ENCODE data around the gene THSD4. TPM values are rescaled to one million over a fixed set of nuclear protein-coding genes. Genes with fewer than 3 reads are reported as not detected.

The THSD4 gene
- total and polyA plus RNA-seq, 5 donors from 2014 or later, result not detected

- H3K4me3 ChIP-seq (ENCODE audit: low read depth, low read length), result no peak overlapping the region
- DNase-seq, result no peak
- H3K27ac ChIP-seq (ENCODE audit: insufficient read depth, low read length, poor library complexity, severe bottlenecking), result no peak overlapping the region
- no peaks in the 10 kb centered on the region for H3K27me3 ChIP-seq (ENCODE audit: control insufficient read depth, insufficient read depth, low read length)
- no peaks in the 10 kb centered on the region for H3K36me3 Mint-ChIP-seq
- H3K9me3 Mint-ChIP-seq, result peaks cover 0 to 2% (median 0%) of the 10 kb centered on the region in 7 donors
- ATAC-seq (ENCODE audit: low read depth in 2 of 2), result no peak
- no peaks in the 10 kb centered on the region for H3K9me3 ChIP-seq (ENCODE audit: control insufficient read depth in 2 of 2, low read length in 2 of 2)
- no peak overlapping the region for H3K27ac Mint-ChIP-seq
- H3K27me3 Mint-ChIP-seq, result no peaks in the 10 kb centered on the region
- no peaks in the 10 kb centered on the region for H3K4me1 Mint-ChIP-seq
- H3K4me1 ChIP-seq (ENCODE audit: control insufficient read depth, insufficient read depth, low read length, poor library complexity, severe bottlenecking), result no peaks in the 10 kb centered on the region
- H3K4me3 Mint-ChIP-seq, result no peak overlapping the region
- no peaks in the 10 kb centered on the region for H3K36me3 ChIP-seq (ENCODE audit: control insufficient read depth, insufficient read depth, low read length)
Observed at GRCh38 chr15:71685420-71685993, 570.2 kb downstream of the THSD4 start.

GRCh38 chr15:71686221-71687050 is 571.2 kb downstream of the THSD4 start:
- DNase-seq, result no peak
- Mint-ChIP-seq H3K27ac (no peak overlapping the region), H3K9me3 (peaks cover 0 to 6% (median 0%) of the 10 kb centered on the region in 7 donors), H3K27me3 (no peaks in the 10 kb centered on the region), H3K4me1 (no peaks in the 10 kb centered on the region), H3K4me3 (no peak overlapping the region), H3K36me3 (no peaks in the 10 kb centered on the region)
- ATAC-seq (ENCODE audit: low read depth in 2 of 2), result no peak
- no peaks in the 10 kb centered on the region for H3K9me3 ChIP-seq (ENCODE audit: control insufficient read depth in 2 of 2, low read length in 2 of 2)
- no peaks in the 10 kb centered on the region for H3K27me3 ChIP-seq (ENCODE audit: control insufficient read depth, insufficient read depth, low read length)
- H3K27ac ChIP-seq (ENCODE audit: insufficient read depth, low read length, poor library complexity, severe bottlenecking), result no peak overlapping the region
- no peaks in the 10 kb centered on the region for H3K4me1 ChIP-seq (ENCODE audit: control insufficient read depth, insufficient read depth, low read length, poor library complexity, severe bottlenecking)
- no peak overlapping the region for H3K4me3 ChIP-seq (ENCODE audit: low read depth, low read length)
- no peaks in the 10 kb centered on the region for H3K36me3 ChIP-seq (ENCODE audit: control insufficient read depth, insufficient read depth, low read length)

- Histone ChIP-seq H3K36me3 (ENCODE audit: control insufficient read depth, insufficient read depth, low read length) (no peaks in the 10 kb centered on the region), H3K9me3 (ENCODE audit: control insufficient read depth in 2 of 2, low read length in 2 of 2) (no peaks in the 10 kb centered on the region), H3K27ac (ENCODE audit: insufficient read depth, low read length, poor library complexity, severe bottlenecking) (no peak overlapping the region), H3K4me3 (ENCODE audit: low read depth, low read length) (no peak overlapping the region), H3K4me1 (ENCODE audit: control insufficient read depth, insufficient read depth, low read length, poor library complexity, severe bottlenecking) (no peaks in the 10 kb centered on the region), H3K27me3 (ENCODE audit: control insufficient read depth, insufficient read depth, low read length) (peaks cover 4% of the 10 kb centered on the region)
- no peak for ATAC-seq (ENCODE audit: low read depth in 2 of 2)
- Mint-ChIP-seq H3K9me3 (peaks cover 0 to 6% (median 0%) of the 10 kb centered on the region in 7 donors), H3K27ac (no peak overlapping the region), H3K27me3 (no peaks in the 10 kb centered on the region), H3K4me1 (no peaks in the 10 kb centered on the region), H3K4me3 (no peak overlapping the region), H3K36me3 (no peaks in the 10 kb centered on the region)
- no peak for DNase-seq
Observed at GRCh38 chr15:71687902-71688508, 572.7 kb downstream of the THSD4 start.

- Mint-ChIP-seq H3K36me3 (no peaks in the 10 kb centered on the region), H3K4me1 (no peaks in the 10 kb centered on the region), H3K27me3 (no peaks in the 10 kb centered on the region), H3K9me3 (peaks cover 0 to 6% (median 0%) of the 10 kb centered on the region in 7 donors), H3K27ac (no peak overlapping the region), H3K4me3 (no peak overlapping the region)
- Histone ChIP-seq H3K36me3 (ENCODE audit: control insufficient read depth, insufficient read depth, low read length) (no peaks in the 10 kb centered on the region), H3K4me1 (ENCODE audit: control insufficient read depth, insufficient read depth, low read length, poor library complexity, severe bottlenecking) (no peaks in the 10 kb centered on the region), H3K4me3 (ENCODE audit: low read depth, low read length) (no peak overlapping the region), H3K27me3 (ENCODE audit: control insufficient read depth, insufficient read depth, low read length) (peaks cover 4% of the 10 kb centered on the region), H3K27ac (ENCODE audit: insufficient read depth, low read length, poor library complexity, severe bottlenecking) (no peak overlapping the region), H3K9me3 (ENCODE audit: control insufficient read depth in 2 of 2, low read length in 2 of 2) (no peaks in the 10 kb centered on the region)
- no peak for DNase-seq
- ATAC-seq (ENCODE audit: low read depth in 2 of 2), result no peak
Observed at GRCh38 chr15:71688509-71689094, 573.3 kb downstream of the THSD4 start.

- Histone ChIP-seq H3K4me3 (ENCODE audit: low read depth, low read length) (no peak overlapping the region), H3K9me3 (ENCODE audit: control insufficient read depth in 2 of 2, low read length in 2 of 2) (no peaks in the 10 kb centered on the region), H3K27me3 (ENCODE audit: control insufficient read depth, insufficient read depth, low read length) (peaks cover 8% of the 10 kb centered on the region), H3K27ac (ENCODE audit: insufficient read depth, low read length, poor library complexity, severe bottlenecking) (no peak overlapping the region), H3K4me1 (ENCODE audit: control insufficient read depth, insufficient read depth, low read length, poor library complexity, severe bottlenecking) (no peaks in the 10 kb centered on the region), H3K36me3 (ENCODE audit: control insufficient read depth, insufficient read depth, low read length) (no peaks in the 10 kb centered on the region)
- ATAC-seq (ENCODE audit: low read depth in 2 of 2) (no peak), DNase-seq (no peak)
- Mint-ChIP-seq H3K27me3 (peaks cover 8% of the 10 kb centered on the region), H3K27ac (no peak overlapping the region), H3K9me3 (peaks cover 0 to 6% (median 0%) of the 10 kb centered on the region in 7 donors), H3K36me3 (no peaks in the 10 kb centered on the region), H3K4me1 (no peaks in the 10 kb centered on the region), H3K4me3 (no peak overlapping the region)
Observed at GRCh38 chr15:71691081-71691457, 575.8 kb downstream of the THSD4 start.

- Histone ChIP-seq H3K36me3 (ENCODE audit: control insufficient read depth, insufficient read depth, low read length) (no peaks in the 10 kb centered on the region), H3K9me3 (ENCODE audit: control insufficient read depth in 2 of 2, low read length in 2 of 2) (no peaks in the 10 kb centered on the region), H3K4me3 (ENCODE audit: low read depth, low read length) (no peak overlapping the region), H3K4me1 (ENCODE audit: control insufficient read depth, insufficient read depth, low read length, poor library complexity, severe bottlenecking) (no peaks in the 10 kb centered on the region), H3K27me3 (ENCODE audit: control insufficient read depth, insufficient read depth, low read length) (peaks cover 8% of the 10 kb centered on the region), H3K27ac (ENCODE audit: insufficient read depth, low read length, poor library complexity, severe bottlenecking) (no peak overlapping the region)
- Mint-ChIP-seq H3K4me1 (no peaks in the 10 kb centered on the region), H3K36me3 (no peaks in the 10 kb centered on the region), H3K4me3 (no peak overlapping the region), H3K27ac (no peak overlapping the region), H3K27me3 (peaks cover 14% of the 10 kb centered on the region), H3K9me3 (peaks cover 0 to 6% (median 0%) of the 10 kb centered on the region in 7 donors)
- ATAC-seq (ENCODE audit: low read depth in 2 of 2), result no peak
- no peak for DNase-seq
Observed at GRCh38 chr15:71691458-71692417, 576.5 kb downstream of the THSD4 start.

GRCh38 chr15:71697236-71697635 is 582.0 kb downstream of the THSD4 start:
- ATAC-seq (ENCODE audit: low read depth in 2 of 2) (no peak), DNase-seq (no peak)
- peaks cover 0 to 1% (median 0%) of the 10 kb centered on the region in 7 donors for H3K9me3 Mint-ChIP-seq
- peaks cover 12% of the 10 kb centered on the region for H3K27me3 ChIP-seq (ENCODE audit: control insufficient read depth, insufficient read depth, low read length)
- no peaks in the 10 kb centered on the region for H3K9me3 ChIP-seq (ENCODE audit: control insufficient read depth in 2 of 2, low read length in 2 of 2)
- peaks cover 32% of the 10 kb centered on the region for H3K27me3 Mint-ChIP-seq
- H3K4me1 Mint-ChIP-seq, result no peaks in the 10 kb centered on the region
- H3K4me3 ChIP-seq (ENCODE audit: low read depth, low read length), result no peak overlapping the region
- H3K36me3 ChIP-seq (ENCODE audit: control insufficient read depth, insufficient read depth, low read length), result no peaks in the 10 kb centered on the region
- no peak overlapping the region for H3K4me3 Mint-ChIP-seq
- no peak overlapping the region for H3K27ac Mint-ChIP-seq
- H3K4me1 ChIP-seq (ENCODE audit: control insufficient read depth, insufficient read depth, low read length, poor library complexity, severe bottlenecking), result no peaks in the 10 kb centered on the region
- no peaks in the 10 kb centered on the region for H3K36me3 Mint-ChIP-seq
- no peak overlapping the region for H3K27ac ChIP-seq (ENCODE audit: insufficient read depth, low read length, poor library complexity, severe bottlenecking)
